ENCODE measurements around the gene GJD4.
A peak's percentile ranks its signal among the peaks of the same experiment; 100 is the strongest.

GJD4 gene

GRCh38 chr10:35639728-35640401 lies 34.7 kb downstream of the GJD4 start:
- Histone ChIP-seq H3K27ac (peak overlapping the region; percentile 64 to 71), H3K36me3 (no peaks in the 10 kb centered on the region), H3K9me3 (no peaks in the 10 kb centered on the region), H3K4me1 (peaks cover 0 to 55% (median 25%) of the 10 kb centered on the region in 4 donors), H3K27me3 (no peaks in the 10 kb centered on the region), H3K4me3 (peak overlapping the region; percentile 78 to 81)
- peak; percentile 37 to 69 for DNase-seq
- peak in 1 of 2 experiments; percentile 23 for TF ChIP-seq CTCF (IDR thresholded peaks at IDR 0.05)
- intact Hi-C loops (cut with DNase I; ENCODE audit: low total_unique reads) = loop anchor here (10.0 kb wide), 3 partner anchors 155 to 1245 kb away; partner anchors contain the start of gene CREM

GRCh38 chr10:35640474-35640873 lies 35.3 kb downstream of the GJD4 start:
- Histone ChIP-seq H3K27ac (peak overlapping the region; percentile 64 to 71), H3K9me3 (no peaks in the 10 kb centered on the region)

GRCh38 chr10:35640951-35641675 lies 36.0 kb downstream of the GJD4 start:
- no peak for TF ChIP-seq CTCF (IDR thresholded peaks at IDR 0.05)
- H3K27me3 ChIP-seq = no peaks in the 10 kb centered on the region
- H3K9me3 ChIP-seq = no peaks in the 10 kb centered on the region
- intact Hi-C loops (cut with DNase I; ENCODE audit: low total_unique reads) = loop anchor here (10.0 kb wide), 2 partner anchors 154 to 516 kb away; partner anchors contain the start of gene CREM
- H3K27ac ChIP-seq = peak overlapping the region; percentile 86 to 94
- DNase-seq = peak; percentile 66 to 83
- peak overlapping the region; percentile 78 to 81 for H3K4me3 ChIP-seq
- H3K4me1 ChIP-seq = peaks cover 0 to 49% (median 25%) of the 10 kb centered on the region in 4 donors
- no peaks in the 10 kb centered on the region for H3K36me3 ChIP-seq

More at GRCh38 chr10:35640474-35640873, 35.3 kb downstream of the GJD4 start:
- H3K27me3 ChIP-seq = no peaks in the 10 kb centered on the region
- intact Hi-C loops (cut with DNase I; ENCODE audit: low total_unique reads) = loop anchor here (10.0 kb wide), 2 partner anchors 154 to 516 kb away; partner anchors contain the start of gene CREM
- peaks cover 0 to 55% (median 25%) of the 10 kb centered on the region in 4 donors for H3K4me1 ChIP-seq
- no peaks in the 10 kb centered on the region for H3K36me3 ChIP-seq
- peak; percentile 36 to 70 for TF ChIP-seq CTCF (IDR thresholded peaks at IDR 0.05)
- peak overlapping the region; percentile 78 to 81 for H3K4me3 ChIP-seq
- peak; percentile 57 to 80 for DNase-seq

GRCh38 chr10:35641676-35642034 lies 36.5 kb downstream of the GJD4 start:
- Histone ChIP-seq H3K36me3 (no peaks in the 10 kb centered on the region), H3K9me3 (no peaks in the 10 kb centered on the region), H3K4me1 (peaks cover 0 to 44% (median 25%) of the 10 kb centered on the region in 4 donors), H3K27ac (peak overlapping the region; percentile 86 to 94), H3K27me3 (no peaks in the 10 kb centered on the region), H3K4me3 (peak overlapping the region; percentile 78 to 81)
- DNase-seq = no peak
- intact Hi-C loops (cut with DNase I; ENCODE audit: low total_unique reads) = loop anchor here (10.0 kb wide), 2 partner anchors 153 to 517 kb away; partner anchors contain the start of gene CREM
- TF ChIP-seq CTCF (IDR thresholded peaks at IDR 0.05) = no peak

- no peaks in the 10 kb centered on the region for H3K9me3 ChIP-seq
- peak within 1 kb of the TSS; percentile 86 to 94 for H3K27ac ChIP-seq
- DNase-seq = peak; percentile 91 to 95
- peak within 1 kb of the TSS; percentile 78 to 81 for H3K4me3 ChIP-seq
- peaks cover 0 to 38% (median 23%) of the 10 kb centered on the region in 4 donors for H3K4me1 ChIP-seq
- no peaks in the 10 kb centered on the region for H3K36me3 ChIP-seq
- intact Hi-C loops (cut with DNase I; ENCODE audit: low total_unique reads) = loop anchor here (10.0 kb wide), 2 partner anchors 153 to 517 kb away; partner anchors contain the start of gene CREM
- no peak for TF ChIP-seq CTCF (IDR thresholded peaks at IDR 0.05)
- H3K27me3 ChIP-seq = no peaks in the 10 kb centered on the region
These were observed 37.1 kb downstream of the GJD4 start, which contains the start of gene FZD8 for GRCh38 chr10:35642035-35642792. Gene FZD8 (minus strand): TSS chr10:35642296. CDS start chr10:35641429, 867 bp downstream.
